CD1c-positive myeloid dendritic cell (primary cell): ENCODE data around the gene ATRNL1.
"Not testable (repeated sequence)": the region's sequence is repeated elsewhere in the genome, so short reads cannot be mapped to it uniquely, and the experiment has no call there.

Source experiments
- DNase-seq: peaks from one replicate; pipeline ENCODE4 v3.0.0-alpha.2; 2016; ENCODE audit errors: extremely low spot score

The ATRNL1 gene

DNA sequence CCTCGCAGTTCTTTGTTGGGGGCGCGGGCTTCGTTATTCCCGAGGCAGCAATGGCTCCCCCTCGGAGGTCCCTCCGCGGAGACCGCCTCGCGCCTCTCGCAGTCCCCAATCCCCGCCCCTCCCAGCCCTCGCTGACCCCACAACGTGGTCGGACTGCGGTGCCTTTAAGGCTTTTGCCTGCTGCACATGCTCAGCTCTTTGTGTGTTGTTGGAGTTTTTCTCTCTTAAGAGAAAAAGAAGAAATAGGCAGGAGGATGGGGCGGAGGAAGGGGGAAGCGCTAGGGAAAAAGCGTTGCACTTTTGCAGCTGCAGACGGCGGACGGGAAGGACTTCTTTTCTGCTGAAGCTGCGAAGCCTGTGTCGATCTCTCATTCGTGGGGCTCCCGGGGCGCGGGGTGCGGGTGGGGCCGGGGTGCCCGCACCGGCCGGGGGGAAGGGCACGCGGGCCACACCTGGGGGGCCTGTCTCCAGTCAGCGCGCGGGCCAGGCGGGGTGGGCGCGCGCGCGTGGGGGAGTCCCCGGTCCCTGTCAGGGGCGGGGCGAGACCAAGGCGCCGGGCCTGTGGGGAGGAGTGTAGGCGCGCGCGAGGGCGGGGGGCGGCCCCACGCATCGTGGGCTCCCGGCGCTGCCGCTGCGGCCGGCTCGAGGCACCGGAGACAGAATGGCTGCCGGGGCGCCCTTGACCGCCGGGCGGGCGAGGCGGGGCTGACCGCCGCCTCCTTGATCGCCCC, 445 bp upstream of the ATRNL1 start:
- DNase-seq, result no peak

DNA sequence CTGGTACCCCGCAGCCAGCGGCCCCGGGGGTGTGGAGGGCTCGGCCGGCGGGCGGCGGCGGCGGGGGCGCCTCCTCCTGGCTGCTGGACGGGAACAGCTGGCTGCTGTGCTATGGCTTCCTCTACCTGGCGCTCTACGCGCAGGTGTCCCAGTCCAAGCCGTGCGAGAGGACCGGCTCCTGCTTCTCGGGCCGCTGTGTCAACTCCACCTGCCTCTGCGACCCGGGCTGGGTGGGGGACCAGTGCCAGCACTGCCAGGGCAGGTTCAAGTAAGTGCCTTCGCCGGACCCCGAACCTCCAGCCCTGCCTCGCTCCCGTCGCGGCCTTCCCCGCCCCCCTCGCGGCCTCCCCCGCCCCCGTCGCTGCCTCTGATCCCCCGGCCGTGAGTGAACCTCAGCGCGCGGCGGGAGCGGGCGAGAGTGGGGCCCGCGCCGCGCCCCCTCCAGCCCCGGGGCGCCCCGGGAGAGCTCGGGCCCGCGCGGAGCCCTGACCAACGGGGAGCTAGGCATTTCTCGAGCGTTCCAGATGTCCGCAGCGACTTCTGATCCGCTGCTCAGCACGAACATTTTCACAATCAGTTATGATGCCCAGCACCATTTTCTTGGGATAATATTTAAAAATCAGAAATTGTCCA, 727 bp downstream of the ATRNL1 start:
- no peak for DNase-seq

DNA sequence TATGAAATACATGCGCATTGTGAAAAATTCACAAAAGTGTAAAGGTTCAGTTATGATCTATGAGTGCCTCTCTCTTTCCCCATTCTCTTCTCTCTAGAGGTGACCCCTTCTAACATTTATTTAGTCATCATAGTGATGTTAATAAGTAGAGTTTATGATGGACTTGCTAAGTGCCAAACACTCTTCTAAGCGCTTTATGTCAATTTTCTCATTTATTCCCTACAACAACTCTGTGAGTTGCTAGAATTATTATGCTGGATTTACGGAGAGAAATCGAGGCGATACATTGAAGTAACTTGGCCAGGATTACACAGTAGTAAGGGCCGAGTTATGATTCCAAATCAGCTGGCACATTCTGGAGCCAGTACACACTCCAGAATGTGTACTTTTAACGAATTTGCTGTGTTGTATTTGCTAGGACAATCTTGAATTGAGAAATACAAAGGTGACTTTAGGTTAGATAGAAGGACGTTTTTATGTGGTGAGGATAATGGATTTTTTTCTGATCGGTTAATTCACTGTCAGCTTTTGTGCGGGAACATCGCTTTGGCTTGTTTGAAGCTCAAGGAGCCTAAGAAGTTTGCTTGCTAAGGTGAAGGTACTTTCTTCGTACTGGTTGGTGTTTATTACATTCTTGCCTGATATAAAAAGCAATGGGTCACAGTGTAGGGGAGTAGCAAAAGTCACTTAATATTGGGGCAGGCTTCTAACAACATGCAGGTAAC, 1.4 kb downstream of the ATRNL1 start:
- no peak for DNase-seq

- no peak for DNase-seq
Measured at GRCh38 chr10:115095758-115096157, 2.6 kb downstream of the ATRNL1 start.

DNA sequence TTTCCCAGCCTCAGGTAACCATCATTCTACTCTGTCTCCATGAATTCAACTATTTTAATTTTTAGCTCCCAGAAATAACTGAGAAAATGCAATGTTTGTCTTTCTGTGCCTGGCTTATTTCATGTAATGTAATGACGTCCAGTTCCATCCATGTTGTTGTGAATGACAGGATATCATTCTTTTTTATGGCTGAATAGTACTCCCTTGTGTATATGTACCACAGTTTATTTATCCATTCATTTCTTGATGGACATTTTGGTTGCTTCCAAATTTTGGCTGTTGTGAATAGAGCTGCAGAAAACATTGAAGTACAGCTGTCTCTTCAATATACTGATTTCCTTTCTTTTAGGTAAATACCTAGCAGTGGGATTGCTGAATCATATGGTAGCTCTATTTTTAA, 10.5 kb downstream of the ATRNL1 start:
- no peak for DNase-seq

DNA sequence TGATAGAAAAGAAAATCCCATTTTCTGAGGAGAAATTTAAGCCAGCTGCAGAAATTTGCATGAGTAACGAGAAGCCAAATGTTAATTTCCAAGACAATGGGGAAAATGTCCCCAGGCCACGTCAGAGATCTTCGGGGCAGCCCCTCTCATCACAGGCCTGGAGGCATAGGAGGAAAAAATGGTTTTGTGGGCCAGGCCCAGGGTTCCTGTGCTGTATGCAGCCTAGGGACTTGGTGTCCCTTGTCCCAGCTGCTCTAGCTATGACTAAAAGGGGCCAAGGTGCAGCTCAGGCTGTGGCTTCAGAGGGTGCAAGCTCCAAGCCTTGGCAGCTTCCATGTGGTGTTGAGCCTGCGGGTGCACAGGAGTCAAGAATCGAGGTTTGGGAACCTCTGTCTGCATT, 12.2 kb downstream of the ATRNL1 start:
- DNase-seq, result not testable (repeated sequence)

DNA sequence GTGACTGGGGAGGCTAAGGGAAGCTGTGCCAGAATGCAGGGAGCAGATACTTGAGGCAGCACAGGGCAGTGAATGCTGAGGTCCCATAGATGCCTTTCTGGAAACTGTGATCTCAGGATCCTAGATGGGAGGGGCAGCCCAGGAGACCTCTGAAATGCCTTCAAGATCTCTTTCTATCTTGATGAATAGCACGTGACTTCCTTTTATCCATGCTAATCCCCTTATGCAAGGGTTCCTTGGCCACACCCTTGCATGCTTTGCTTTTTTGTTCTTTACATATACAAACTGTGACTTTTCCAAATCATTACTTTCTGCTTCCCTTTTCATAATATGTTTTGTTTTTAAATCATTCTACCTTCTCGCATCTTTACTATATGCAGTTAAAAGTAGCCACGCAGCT, 14.7 kb downstream of the ATRNL1 start:
- DNase-seq, result no peak

GRCh38 chr10:115117301-115117700, 24.1 kb downstream of the ATRNL1 start:
- DNase-seq, result no peak

GRCh38 chr10:115118346-115118745, 25.2 kb downstream of the ATRNL1 start:
- no peak for DNase-seq

- DNase-seq, result no peak
Measured at GRCh38 chr10:115125505-115125904, 32.3 kb downstream of the ATRNL1 start.

- peak; percentile 20 for DNase-seq
Measured at GRCh38 chr10:115129752-115130151, 36.6 kb downstream of the ATRNL1 start.

- no peak for DNase-seq
Measured at GRCh38 chr10:115136616-115137015, 43.5 kb downstream of the ATRNL1 start.

DNA sequence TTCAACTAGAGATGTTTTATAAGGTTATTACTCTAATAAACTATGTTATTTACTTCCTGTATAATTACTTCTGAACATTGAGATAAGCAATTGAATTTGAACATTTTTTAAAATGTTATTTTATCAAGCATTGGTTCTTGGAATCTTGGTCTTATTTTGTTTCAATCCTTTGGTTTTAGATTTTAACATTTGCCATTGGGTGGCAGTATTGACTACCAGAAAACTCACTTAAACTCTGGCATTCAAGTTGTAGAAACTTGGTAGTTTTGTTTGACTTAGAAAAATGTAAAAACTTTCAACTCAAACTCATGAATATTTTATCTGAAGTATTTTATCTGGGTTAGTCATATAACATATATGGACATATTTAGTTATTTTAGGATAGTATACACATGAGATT, 48.1 kb downstream of the ATRNL1 start:
- peak; percentile 9 for DNase-seq

DNA sequence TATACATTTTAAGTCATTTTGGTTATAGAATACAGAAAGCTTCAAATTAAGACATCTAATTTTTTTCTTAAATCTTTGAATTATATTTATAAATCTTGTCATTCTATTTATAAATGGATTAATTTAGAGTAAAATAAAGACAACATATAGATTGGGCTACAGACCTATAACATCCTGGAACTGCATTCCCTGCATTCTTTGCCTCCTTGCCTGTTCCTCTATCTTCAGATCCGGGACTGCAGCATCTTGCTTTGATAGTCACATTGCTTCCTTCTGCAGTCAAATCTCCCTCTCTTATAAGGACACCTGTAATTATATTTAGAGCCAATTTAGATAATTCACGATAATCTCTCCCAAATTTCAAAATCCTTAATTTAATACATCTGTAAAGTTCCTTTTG, 64.2 kb downstream of the ATRNL1 start:
- no peak for DNase-seq

DNA sequence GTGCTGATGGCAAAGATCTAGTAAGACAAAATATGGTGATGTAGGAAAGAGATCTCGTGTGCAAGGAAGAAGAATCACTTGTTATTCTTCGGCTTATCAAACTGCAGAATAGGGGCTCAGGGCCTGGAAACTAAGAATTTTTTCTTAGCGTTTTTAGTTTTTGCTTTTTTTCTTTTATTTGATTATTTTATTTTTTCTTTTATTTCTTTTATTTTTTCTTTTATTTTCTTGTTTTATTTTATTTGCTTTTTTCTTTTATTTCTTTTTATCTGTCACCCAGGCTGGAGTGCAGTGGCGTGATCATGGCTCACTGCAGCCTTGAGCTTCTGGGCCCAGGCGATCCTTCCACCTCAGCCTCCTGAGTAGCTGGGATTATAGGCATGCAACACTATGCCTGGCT, 70.0 kb downstream of the ATRNL1 start:
- no peak for DNase-seq

DNA sequence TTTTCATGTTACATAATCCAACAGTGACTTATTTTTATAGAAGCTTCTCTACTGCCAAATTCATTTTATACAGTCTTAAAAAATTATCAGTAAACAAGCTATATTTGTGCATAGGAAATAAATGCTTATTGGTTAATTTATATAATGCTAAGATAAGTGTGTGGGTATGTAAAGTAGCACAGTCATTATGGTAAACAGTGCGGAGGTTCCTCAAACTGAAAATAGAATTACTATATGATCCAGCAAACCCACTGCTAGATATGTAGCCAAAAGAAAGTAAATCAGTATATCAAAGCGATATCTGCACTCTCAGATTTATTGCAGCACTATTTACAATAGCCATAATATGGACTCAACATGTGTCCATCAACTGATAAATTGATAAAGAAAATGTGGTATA, 71.1 kb downstream of the ATRNL1 start:
- DNase-seq, result peak; percentile 11

DNA sequence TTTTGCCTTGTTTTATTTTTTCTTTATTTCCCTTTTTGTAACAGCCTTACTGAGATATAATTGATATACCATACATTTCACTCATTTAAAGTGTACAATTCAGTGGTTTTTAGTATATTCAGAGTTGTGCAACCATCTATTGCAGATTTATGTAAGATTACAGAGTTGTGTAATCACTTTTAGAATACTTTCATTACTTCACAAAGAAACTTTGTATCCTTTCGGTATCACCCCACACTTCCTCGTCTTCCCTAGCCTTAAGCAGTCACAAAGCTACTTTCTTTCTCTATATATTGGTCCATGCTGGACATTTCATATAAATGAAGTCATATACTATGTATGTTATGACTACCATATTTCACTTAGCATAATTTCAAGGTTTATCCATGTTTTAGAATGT, 74.6 kb downstream of the ATRNL1 start:
- peak; percentile 29 for DNase-seq

DNA sequence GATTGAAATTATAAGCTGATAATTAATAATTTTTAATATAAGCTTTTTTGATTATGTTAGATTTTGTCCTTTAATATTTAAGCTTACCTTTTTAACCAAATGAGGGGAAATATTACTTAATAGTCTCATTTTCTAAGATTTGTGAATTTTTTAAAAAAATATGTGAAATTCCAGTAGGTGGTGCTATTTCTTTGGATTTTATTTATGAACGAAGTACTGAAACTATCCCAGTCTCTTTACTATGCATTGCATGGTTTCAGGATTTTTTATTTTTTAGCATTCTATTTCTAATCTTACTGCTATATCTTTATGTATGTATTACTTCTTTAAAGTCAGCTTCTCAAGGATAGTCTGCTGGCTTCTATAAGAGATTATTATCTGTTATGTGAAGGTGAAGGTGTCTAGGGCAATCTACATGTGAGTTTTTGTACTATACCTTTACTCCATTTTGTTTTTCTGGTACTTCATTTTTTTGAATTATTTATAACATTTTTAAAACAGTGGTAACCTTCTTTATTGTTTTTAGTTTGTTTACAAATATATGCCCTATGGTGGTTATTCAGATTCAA, 78.3 kb downstream of the ATRNL1 start:
- peak; percentile 27 for DNase-seq

DNA sequence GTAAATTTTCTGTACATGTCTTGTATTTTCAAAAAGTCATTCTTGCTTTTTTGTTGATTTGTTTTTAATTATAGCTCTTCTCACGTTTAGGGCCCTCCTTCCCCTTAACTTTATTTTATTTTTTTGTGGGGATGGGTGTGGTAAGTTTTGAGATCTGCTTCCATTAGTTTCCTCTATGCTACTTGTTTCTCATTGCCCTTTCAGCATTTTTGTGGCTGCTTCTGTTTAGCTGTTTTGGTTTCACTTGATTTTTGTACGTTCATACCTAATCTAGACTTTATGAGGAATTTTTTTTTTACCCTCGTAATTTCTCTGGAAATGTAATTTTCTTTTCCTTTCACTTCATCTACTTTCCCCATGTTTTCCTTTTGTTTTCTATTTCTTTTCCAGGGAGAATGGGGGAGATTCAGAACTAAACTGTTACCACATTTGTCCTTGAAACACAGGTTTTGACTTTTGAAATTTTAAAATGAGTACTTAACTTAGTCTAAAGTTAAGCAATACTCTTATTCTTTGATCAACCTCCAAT, 80.8 kb downstream of the ATRNL1 start:
- DNase-seq, result no peak

- not testable (repeated sequence) for DNase-seq
Measured at GRCh38 chr10:115207276-115207675, 114.1 kb downstream of the ATRNL1 start.

DNA sequence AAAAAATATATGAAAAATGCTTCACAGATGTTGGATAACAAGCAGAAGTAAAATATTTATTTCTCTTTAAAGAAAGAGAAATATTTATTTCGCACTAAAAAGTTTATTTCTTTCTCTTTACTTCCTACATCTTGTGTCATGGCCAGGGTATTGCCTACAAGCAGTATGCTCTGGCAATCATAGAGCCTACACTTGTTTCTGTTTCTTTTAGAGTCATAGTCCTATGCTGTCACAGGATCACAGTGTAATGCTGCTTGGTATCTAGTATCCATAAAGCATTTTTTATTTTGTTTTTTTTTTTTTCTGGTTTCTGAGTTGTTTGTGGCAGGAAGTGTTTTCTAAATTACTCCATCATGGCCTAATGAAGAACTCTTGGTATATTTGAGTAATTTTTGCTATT, 116.0 kb downstream of the ATRNL1 start:
- no peak for DNase-seq

- DNase-seq, result no peak
Measured at GRCh38 chr10:115214829-115215228, 121.7 kb downstream of the ATRNL1 start.
